ENCODE results near the gene NALCN.

Gene NALCN

DNA sequence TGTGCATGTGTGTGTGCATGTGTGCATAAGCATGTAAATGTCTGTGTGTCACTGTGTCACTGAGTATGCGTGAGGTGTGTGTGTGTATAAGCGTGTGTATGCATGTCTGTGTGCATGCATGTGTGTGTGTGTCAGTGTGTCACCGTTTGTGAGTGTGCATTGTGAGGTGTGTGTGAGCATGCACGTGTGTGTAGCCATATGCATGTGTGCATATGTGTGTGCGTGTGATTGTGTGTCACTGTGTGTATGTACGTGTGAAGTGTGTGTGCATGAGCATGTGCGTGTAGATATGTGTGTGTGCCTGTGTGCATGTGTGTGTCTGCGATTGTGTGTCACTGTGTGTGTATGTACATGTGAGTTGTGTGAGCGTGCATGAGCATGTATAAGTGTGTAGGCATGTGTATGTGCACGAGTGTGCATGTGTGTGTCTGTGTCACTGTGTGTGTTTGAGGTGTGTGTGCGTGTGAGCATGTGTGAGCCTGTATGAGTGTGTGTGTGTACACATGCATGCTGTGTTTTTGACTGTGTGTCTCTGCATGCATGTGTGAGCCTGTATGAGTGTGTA lies 144.5 kb downstream of the NALCN start:
- no peak for DNase-seq

- DNase-seq, result no peak
Measured at GRCh38 chr13:101267656-101268055, 148.7 kb downstream of the NALCN start.

DNA sequence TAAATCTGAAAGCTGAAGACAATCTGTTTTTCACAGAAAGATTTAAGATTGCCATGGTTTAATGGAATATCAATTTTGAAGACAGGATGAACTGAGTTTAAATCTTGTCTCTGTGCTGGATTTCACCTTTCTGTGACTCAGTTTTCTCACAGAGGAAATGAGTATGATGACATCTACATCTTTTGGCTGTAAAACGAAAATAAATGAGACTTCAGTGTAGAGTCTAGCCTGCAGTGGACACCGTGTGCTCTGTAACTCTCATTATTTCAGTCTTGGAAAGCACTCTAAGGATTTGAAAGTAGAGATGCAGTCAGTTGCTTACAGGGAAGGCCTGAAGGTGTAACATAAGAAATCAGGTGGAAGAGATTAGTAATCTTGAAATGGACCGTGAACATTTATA lies 150.4 kb downstream of the NALCN start:
- no peak for DNase-seq

- no peak for DNase-seq
Measured at GRCh38 chr13:101264931-101265330, 151.4 kb downstream of the NALCN start.

DNA sequence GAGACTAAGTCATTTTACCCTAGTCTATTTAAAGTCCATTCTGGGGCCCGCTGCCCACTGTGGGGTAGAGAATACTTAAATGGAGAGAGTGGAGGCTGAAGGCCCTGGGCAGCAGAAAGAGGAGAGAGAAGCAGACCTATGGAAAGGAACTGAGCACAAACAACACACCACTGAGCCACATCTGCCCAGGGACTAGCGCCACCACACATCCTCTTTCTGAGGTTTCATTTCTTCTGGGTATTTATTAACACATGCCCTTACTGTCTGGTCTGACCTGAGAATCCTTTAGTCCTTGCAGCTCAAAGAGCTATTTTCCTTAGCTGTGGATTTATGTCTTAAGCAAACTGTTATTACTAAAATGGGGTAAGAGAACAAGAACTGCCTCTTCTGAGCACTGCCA lies 154.0 kb downstream of the NALCN start:
- no peak for DNase-seq

GRCh38 chr13:101258509-101258908 lies 157.8 kb downstream of the NALCN start:
- no peak for DNase-seq

GRCh38 chr13:101258071-101258470 lies 158.2 kb downstream of the NALCN start:
- peak; percentile 25 for DNase-seq

DNA sequence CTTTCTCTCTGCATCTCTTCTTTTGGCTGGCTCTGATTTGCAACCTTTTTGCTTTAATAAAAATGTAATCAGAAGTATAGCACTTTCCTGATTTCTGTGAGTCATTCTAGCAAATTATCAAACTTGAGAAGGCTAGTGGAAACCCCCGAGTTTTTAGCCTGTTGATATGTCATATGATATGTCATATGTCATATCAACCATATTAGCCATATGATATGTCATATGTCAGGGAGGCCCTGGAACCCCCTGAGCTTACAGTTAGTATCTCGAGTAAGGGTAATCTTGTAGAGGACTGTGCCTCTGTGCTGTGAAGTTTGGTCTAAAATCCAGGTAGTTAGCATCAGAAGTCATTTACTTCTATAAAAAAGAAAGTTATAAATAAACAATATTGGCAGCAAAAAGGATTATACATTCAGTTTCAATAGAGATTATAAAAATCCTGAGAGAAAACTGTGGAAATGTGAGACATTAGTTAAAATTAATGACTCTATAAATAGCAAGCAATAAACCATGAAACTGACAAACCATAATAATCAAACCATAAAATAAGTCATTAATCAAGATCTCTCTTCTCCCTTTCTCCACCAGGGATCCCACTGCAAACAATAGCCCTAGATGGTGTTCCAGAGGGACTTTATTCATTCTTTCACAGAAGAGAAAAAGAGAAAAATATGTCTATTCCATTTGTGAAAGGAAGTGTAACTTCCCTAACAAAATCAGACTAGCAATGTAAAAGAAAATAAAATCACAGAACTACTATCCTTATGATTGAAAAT lies 167.4 kb downstream of the NALCN start:
- no peak for DNase-seq

GRCh38 chr13:101242720-101243119 lies 173.6 kb downstream of the NALCN start:
- DNase-seq, result no peak

- DNase-seq, result no peak
Measured at GRCh38 chr13:101238555-101238954, 177.8 kb downstream of the NALCN start.

GRCh38 chr13:101231751-101232428 lies 184.4 kb downstream of the NALCN start:
- no peak for DNase-seq

GRCh38 chr13:101230271-101230890 lies 185.9 kb downstream of the NALCN start:
- DNase-seq, result no peak

GRCh38 chr13:101219609-101220265 lies 196.6 kb downstream of the NALCN start:
- DNase-seq, result no peak

DNA sequence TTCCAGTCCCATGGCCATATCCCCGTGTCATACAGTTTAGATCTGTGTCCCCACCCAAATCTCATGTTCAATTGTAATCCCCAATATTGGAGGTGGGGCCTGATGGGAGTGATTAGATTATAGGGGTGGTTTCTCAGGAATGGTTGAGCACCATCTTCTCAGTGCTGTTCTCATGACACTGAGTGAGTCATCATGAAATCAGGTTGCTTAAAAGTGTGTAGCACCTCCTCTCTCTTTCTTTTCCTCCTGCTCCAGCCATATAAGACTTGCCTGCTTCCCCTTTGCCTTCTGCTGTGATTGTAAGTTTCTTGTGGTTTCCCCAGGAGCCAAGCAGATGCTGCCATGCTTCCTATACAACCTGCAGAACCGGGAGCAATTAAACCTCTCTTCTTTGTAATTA lies 197.8 kb downstream of the NALCN start:
- DNase-seq, result no peak

- no peak for DNase-seq
Measured at GRCh38 chr13:101217086-101217485, 199.2 kb downstream of the NALCN start.

DNA sequence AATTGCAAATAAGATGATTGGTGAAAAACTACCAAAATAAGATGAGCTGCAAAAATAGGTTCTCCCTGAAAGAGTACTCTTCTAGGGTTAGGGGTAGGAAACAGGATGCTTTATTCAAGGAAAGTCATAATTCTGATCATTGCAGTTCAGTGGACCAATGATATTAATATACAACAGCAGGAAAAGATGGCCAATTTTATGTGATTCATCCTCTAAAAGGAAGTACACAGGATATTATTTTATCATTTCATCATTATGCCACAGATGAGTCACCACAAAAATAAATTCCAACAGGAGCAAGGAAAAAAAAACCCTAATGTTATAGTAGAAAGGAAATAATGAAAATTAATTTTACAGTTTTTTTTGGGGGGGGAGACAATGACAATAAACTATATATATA lies 205.0 kb downstream of the NALCN start:
- DNase-seq, result no peak

- DNase-seq, result no peak
Measured at GRCh38 chr13:101210774-101211173, 205.5 kb downstream of the NALCN start.

- DNase-seq, result no peak
Measured at GRCh38 chr13:101209206-101209893, 207.0 kb downstream of the NALCN start.

GRCh38 chr13:101205408-101205807 lies 210.9 kb downstream of the NALCN start:
- no peak for DNase-seq

GRCh38 chr13:101204270-101205020 lies 211.9 kb downstream of the NALCN start:
- no peak for DNase-seq

DNA sequence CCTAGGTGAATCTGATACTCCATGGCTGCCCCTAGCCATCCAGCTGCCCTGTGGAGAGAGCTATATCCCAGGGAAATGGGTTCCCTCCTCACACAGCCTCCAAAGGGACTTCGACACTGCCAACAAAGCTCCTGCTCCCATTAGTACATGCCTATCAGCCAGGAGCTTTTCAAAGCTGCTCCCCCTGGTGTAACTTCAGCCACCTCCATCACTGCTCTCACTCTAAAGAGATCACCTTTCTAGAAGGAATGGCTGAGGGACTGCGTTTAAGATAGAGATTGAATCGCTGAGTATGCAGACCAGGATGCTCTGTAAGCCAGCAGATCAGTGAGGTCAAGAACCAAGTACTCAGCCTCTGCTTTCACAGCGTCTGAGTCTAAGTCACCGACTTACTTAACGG lies 213.7 kb downstream of the NALCN start:
- no peak for DNase-seq

DNA sequence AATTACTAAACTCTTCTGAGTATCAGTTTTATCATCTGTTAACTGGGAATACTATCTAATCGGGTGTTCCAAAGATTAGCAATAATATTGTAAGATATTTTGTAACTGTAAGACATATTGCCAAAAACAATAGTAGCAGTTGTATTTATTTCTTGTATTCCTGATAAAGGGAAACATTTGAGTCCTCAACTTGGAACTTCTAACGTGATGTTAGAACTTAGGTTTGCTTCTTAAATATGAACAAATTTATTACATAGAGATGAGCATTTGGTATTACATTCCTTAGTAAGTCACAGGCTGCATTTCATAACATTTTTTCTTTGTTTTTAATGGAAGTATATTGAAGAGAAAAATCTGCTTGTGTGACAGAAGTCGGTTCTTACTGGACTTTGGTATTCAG lies 225.3 kb downstream of the NALCN start:
- DNase-seq, result no peak

Data from CD4-positive, alpha-beta T cell treated with Interleukin-17A for 4 hours (primary cell).